HG03575 (cell line): ENCODE data around the gene ST6GALNAC1.
"Not testable (repeated sequence)": the region's sequence is repeated elsewhere in the genome, so short reads cannot be mapped to it uniquely, and the experiment has no call there.

Source experiments
- ATAC-seq: cut with Tn5 transposase; IDR thresholded peaks from one replicate; pipeline ENCODE4 v1.9.1; 2021; ENCODE audit not compliant: unreplicated experiment, insufficient number of reproducible peaks, low FRiP score; ENCODE audit errors: extremely low read depth

The ST6GALNAC1 gene

GRCh38 chr17:76650504-76650903 is 6.9 kb upstream of the ST6GALNAC1 start:
- no peak for ATAC-seq

GRCh38 chr17:76646712-76647111 is 3.2 kb upstream of the ST6GALNAC1 start:
- ATAC-seq = no peak

- no peak for ATAC-seq
Measured at GRCh38 chr17:76645481-76645880, 1.9 kb upstream of the ST6GALNAC1 start.

DNA sequence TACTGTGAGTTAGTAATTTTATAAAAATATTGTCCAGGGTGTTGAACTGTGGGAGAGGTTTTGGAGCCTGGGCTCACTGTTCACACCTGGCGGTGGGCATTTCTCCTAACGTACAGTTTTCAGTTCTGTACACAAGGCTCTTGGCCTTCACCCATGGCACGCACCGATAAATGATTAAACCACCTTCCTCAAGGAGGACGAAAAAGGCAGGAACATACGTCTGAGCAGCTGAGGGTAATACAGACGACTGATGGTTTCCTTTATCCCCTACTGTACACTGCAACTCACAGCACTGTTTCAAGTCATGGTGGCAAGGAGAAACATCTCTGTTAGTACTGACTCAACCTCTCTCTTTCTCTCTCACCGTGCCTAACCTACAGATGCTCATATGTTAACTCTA is 1.4 kb upstream of the ST6GALNAC1 start:
- no peak for ATAC-seq

DNA sequence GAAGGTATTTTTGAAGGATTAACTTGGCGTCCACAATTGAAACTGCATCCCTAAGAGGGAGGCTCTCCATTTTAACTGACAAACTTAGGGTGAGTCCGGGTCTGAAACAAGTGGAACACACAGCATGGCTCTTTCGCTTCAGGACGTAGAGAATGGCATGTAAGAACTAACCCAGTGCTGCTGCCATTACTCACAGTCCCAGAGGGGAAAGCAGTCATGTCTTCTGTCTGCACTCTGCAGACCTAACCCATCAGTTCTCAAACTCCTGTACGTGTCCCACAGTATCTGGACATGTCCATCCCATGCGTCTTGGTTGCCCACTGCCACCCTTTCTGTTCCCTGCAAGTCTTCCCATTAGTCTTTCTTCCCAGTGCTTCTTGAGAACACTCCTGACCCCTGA is 563 bp downstream of the ST6GALNAC1 start:
- no peak for ATAC-seq

DNA sequence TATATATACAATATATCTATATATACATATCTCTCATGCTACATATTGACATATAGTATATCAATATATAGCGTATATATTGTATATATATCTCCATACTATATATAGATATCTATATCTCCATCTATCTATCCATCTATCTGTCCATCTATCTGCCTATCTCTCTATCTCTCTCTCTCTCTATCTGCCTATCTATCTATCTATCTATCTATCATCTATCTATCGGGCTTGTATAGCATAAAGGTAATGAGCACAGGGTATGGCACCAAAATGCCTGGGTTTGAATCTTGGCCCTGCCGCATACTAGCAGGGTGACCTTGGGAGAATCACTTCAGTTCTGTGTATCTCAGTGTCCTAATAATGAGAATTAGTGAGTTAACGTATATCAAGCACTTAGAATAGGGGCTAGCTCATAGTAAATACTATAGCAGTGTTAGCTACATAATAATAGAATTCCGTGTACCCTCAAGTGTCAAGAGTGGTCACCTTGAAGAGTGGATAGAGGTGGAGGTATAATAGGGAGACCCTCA is 1.5 kb downstream of the ST6GALNAC1 start:
- no peak for ATAC-seq

DNA sequence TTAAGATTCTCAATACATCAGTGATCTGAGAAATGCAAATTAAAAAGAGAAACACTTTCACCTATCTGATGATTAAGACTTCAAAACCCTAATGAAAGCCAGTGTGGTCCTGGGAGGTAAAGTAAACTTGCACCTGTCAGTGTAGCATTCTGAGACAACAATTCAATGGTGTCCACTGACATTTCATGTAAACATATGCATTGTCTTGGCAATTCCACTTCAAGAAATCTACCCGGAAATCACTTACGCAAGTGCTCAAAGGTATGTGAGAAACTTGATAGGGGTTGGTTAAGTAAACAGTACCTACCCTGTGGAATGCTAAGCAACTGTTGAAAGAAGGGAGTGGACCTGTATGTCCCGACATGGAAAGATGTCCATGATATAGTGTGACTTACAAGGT is 2.1 kb downstream of the ST6GALNAC1 start:
- ATAC-seq = no peak

DNA sequence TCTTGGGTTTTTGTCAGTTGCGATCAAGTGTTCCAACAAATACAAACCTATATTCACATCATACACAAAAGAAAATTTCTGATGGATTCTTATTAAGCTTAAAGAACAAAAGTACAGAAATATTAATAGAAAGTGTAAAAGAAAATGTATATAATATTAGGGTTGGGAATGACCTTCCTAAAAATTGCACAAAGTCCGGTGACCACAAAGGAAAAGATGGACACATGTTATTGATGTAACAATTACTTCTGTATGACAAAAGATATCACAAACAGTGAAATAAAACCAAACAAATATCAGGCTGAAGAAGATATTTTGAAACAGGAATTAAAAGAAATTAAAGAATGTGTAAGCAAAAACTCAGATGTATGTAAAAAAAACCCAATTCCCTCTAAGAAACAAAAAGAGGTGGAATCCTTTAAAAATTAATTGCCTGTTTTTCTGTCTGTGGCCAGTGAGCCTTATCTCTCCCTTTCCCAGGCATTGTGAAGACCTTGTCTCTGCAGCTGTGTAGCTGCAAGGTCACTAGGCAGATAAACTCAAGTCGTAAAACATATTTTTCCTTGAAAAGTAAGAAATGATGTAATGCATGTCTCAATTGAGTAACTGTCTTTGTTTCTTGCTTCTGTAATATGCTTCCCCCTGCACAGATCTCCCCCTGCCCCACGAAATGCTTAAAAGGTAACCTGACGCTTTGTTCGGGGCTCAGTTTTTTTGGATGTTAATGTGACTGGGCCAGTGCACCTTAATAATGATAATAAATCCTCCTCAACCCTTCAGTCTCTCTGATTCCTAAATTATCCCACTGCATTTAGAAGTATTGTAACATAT is 2.8 kb downstream of the ST6GALNAC1 start:
- no peak for ATAC-seq

- no peak for ATAC-seq
Measured at GRCh38 chr17:76638263-76638662, 5.3 kb downstream of the ST6GALNAC1 start.

DNA sequence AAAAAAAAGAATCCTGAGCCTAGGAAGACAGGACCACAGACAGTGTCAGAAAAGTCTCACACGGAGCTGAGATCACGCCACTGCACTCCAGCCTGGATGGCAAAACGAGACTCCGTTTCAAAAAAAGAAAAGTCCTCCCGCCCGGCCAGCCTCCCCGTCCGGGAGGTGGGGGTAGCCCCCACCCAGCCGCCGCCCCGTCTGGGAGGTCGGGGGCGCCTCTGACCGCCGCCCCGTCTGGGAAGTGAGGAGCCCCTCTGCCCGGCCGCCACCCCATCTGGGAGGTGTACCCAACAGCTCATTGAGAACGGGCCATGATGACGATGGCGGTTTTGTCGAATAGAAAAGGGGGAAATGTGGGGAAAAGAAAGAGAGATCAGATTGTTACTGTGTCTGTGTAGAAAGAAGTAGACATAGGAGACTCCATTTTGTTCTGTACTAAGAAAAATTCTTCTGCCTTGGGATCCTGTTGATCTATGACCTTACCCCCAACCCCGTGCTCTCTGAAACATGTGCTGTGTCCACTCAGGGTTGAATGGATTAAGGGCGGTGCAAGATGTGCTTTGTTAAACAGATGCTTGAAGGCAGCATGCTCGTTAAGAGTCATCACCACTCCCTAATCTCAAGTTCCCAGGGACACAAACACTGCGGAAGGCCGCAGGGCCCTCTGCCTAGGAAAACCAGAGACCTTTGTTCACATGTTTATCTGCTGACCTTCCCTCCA is 6.9 kb downstream of the ST6GALNAC1 start:
- not testable (repeated sequence) for ATAC-seq

GRCh38 chr17:76635659-76636360 is 7.7 kb downstream of the ST6GALNAC1 start:
- ATAC-seq = no peak

GRCh38 chr17:76635039-76635438 is 8.5 kb downstream of the ST6GALNAC1 start:
- no peak for ATAC-seq

DNA sequence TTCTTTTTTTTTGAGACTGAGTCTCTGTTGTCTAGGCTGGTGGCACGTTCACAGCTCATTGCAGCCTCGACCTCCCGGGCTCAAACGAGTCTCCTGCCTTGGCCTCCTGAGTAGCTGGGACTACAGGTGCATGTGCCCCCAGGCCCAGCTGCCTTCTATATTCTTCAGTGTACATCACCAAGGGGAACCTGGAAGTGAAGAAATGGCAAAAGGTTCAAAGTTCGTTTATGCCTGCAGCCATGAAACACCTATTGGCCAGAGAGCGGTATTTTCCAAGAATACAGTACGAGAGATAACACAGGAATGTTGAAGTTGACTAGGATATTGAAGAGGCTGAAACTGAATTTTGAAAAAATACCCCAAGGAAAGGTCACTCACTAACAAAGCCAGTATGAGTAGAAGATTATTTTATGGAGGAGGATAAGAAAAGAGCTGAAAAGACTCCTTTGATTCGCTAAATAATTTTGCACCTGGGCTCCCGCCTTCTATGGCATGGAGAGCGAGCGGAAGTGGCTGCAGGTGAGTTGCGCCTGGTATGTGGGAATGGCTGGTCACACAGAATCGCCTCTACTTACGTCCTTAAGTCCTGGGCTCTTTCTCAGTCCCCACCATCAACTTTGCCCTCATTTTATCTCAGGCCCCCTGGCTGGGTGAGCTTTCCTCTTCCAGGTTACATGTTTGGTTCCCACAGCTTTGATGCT is 9.8 kb downstream of the ST6GALNAC1 start:
- no peak for ATAC-seq

- ATAC-seq = no peak
Measured at GRCh38 chr17:76631821-76632565, 11.6 kb downstream of the ST6GALNAC1 start.

DNA sequence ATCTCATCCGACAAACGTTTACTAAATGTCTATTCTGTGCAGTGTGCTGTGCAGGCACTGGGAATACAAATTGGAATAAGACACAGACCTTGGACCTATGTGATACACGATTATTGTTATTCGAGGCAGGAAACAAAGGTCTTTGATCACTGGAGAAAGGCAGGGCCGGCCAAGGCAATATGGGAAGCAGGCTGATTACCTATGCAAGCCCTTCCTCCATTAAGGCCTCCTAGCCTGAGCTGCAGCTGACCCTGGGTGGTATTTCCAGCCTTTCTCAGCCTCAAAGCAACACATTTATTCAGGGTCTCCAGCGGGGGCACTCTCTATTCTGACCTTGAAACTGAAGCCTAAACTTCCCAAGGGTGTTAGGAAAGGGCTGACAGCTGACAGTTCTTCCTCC is 13.4 kb downstream of the ST6GALNAC1 start:
- ATAC-seq = no peak

- ATAC-seq = no peak
Measured at GRCh38 chr17:76627510-76627909, 16.0 kb downstream of the ST6GALNAC1 start.

DNA sequence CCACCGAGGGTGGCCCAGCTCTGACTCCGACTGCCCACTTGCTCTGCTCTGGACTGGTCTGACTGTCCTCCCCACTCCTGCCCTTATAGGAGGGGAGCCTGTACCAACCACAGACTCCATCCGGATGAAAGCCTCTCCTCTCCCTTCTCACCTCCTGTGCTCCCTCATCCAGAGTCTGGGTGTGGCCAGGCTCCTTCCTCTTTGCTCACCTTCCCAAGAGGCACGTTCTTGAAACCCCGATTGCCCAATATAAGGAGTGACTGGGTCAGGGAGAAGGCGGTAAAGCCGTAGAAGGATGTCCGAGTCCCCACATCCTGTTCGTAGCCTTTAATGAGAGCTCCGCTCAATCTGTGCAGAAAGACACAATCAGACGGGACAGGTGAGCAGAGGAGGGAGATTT is 17.1 kb downstream of the ST6GALNAC1 start:
- no peak for ATAC-seq

- no peak for ATAC-seq
Measured at GRCh38 chr17:76625496-76625895, 18.1 kb downstream of the ST6GALNAC1 start.
